CD4-positive, alpha-beta T cell treated with Interleukin-15 for 1 hour (primary cell): ENCODE measurements around the gene SLC25A29.
A peak's percentile ranks its signal among the peaks of the same experiment; 100 is the strongest.
"Not testable (repeated sequence)": the region's sequence is repeated elsewhere in the genome, so short reads cannot be mapped to it uniquely, and the experiment has no call there.

Experiments used
- DNase-seq: peaks from one replicate; pipeline ENCODE4 v3.0.0-alpha.2; 2020

The SLC25A29 gene

DNA sequence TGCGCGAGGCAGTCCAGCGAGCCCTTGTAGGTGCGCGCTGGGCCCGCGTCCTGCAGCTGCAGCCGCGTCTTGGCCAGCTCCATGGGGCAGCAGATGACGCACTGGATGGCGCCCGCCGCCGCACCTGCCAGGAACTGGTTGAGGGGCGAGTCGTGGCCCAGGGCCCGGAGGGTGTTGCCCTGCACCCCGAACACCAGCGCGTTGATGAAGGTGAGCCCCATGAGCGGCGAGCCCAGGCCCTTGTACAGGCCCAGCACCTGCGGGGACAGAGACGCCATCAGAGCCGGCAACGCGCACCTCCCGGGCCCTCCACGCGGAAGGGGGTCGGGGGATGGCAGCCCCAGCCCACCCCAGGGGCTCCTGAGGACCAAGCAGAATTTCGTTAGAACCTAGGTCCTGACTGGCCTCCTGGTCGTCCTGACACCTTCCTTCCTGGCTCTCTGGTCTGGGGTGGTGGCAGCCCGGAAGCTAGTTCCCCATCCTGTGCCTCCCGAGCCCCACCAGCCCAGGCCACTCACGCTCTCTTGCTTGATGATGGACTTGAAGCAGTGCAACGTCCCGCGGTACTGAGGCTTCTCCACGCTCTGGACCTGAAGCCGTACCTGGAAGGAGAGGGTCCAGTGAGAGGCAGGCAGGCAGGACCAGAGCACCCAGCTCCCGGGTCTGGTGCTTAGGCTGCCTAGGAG lies 13.3 kb downstream of the SLC25A29 start:
- no peak for DNase-seq

GRCh38 chr14:100292301-100292775 lies 13.9 kb downstream of the SLC25A29 start:
- no peak for DNase-seq

GRCh38 chr14:100291305-100292075 lies 14.8 kb downstream of the SLC25A29 start:
- no peak for DNase-seq

GRCh38 chr14:100290607-100291304 lies 15.5 kb downstream of the SLC25A29 start:
- DNase-seq, result no peak

- no peak for DNase-seq
Measured at GRCh38 chr14:100289916-100290606, 16.2 kb downstream of the SLC25A29 start.

GRCh38 chr14:100288382-100289185 lies 17.7 kb downstream of the SLC25A29 start:
- DNase-seq, result no peak

DNA sequence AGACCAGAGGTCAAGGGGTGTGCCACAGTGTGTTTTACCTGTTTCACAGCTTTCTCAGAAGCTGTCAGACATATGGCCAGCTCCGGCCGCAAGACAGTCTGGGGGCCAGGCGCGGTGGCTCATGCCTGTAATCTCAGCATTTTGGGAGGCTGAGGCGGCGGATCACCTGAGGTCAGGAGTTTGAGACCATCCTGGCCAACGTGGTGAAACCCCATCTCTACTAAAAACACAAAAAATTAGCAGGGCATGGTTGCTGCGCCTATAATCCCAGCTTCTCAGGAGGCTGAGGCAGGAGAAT lies 18.3 kb downstream of the SLC25A29 start:
- not testable (repeated sequence) for DNase-seq

GRCh38 chr14:100287202-100287997 lies 18.8 kb downstream of the SLC25A29 start:
- no peak for DNase-seq

DNA sequence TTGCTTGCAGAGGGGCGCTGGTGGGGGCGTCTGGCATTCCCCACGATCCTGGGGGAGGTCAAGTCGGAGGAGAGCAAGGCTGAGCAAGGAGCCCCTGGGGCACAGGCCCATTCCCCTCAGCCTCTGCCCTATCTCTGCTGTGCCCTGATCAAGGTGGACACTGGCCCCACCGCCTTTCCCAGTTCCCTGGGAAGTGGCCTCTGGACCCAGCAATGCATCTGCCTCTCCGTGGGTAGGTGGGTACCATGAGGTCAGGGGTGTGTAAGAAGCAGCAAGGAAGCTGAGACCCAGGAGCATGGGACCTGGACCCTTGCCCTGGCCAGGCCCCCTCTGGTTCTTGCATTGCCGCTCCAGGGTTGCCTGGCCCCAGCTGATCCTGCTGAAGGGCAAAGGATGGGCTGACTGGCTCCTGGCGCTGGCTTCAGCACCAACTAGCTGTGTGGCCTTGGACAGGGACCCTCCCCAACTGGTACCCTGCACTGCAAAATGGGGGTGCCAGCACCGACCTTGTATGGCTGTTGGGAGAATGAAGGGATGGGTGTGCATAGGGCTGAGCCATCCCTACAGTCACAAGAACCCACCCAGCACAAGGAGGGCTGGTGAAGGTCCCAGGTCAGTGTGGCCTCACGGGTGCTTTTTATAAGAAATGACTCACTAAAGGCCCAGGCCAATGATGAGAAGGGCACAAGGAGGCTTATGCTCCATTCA lies 19.6 kb downstream of the SLC25A29 start:
- no peak for DNase-seq

DNA sequence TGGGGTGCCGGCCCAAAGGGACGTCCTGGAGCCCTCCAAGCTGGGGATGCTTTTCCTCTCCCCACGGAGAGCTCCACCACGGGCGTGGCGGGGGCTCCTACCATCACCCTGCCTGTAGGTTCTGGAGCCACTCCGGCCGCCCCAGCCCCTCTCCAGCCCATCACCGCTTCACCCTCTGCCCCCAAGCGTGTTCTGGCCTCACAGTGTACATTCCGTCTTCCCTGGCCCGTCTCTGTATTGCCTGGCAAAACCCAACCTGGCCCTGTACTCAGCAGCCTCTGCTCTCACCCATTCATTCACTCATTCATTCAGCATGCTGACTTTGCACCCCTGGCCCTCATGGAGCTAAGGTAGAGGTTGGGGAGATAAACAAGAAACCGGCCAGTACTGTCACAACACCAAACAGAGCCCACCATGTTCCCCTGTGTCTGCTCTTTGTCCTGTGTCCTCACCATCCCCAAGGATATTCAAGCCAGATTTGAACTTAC lies 20.3 kb downstream of the SLC25A29 start:
- no peak for DNase-seq

DNA sequence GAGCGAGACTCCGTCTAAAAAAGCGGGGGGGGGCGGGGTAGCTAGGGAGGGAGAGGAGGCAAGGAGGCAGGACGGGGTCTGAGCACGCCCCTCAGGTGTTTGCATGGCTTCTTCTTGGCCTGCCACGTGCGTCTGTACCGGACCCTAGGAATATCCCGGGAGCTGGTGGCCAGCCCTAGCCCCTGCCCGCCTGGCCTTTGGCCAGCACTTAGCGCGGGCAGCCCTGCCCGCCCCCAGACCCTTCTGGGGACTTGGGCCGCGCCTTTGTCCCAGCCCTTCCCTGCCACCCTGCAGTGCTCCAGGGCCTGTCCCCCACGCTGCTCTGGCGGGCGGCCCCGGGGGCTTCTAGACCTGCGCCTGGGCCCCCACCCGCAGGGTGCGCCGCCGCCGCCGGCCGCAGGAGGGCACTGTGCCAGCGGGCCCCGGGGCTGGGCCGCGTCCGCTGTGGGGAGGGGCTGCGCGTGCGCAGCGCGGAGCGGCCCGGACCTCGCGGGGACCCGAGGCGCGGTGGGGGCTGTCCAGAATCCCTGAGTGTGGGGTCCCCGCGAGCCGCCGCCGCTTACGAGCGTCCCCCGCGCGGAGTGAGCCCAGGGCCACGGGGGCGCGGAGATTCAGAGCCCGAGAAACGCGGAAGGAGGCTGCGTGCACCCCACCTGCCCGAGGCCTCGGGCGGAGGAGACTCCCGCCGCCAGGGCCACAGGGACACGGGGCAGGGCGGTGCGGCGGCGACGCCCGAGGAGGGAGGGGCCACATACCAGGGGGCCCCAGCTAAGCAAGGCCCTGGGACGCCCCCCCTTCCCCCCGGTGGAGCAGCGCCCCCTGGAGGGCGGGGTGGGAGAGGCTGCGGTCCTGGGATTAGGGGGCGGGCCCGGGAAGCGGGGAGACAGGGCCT lies 21.0 kb downstream of the SLC25A29 start:
- peak; percentile 74 for DNase-seq

GRCh38 chr14:100283984-100284881 lies 22.0 kb downstream of the SLC25A29 start:
- no peak for DNase-seq

- DNase-seq, result not testable (repeated sequence)
Measured at GRCh38 chr14:100283436-100283835, 22.8 kb downstream of the SLC25A29 start.

- no peak for DNase-seq
Measured at GRCh38 chr14:100282766-100283419, 23.4 kb downstream of the SLC25A29 start.

GRCh38 chr14:100282083-100282350 lies 24.2 kb downstream of the SLC25A29 start:
- DNase-seq, result no peak

DNA sequence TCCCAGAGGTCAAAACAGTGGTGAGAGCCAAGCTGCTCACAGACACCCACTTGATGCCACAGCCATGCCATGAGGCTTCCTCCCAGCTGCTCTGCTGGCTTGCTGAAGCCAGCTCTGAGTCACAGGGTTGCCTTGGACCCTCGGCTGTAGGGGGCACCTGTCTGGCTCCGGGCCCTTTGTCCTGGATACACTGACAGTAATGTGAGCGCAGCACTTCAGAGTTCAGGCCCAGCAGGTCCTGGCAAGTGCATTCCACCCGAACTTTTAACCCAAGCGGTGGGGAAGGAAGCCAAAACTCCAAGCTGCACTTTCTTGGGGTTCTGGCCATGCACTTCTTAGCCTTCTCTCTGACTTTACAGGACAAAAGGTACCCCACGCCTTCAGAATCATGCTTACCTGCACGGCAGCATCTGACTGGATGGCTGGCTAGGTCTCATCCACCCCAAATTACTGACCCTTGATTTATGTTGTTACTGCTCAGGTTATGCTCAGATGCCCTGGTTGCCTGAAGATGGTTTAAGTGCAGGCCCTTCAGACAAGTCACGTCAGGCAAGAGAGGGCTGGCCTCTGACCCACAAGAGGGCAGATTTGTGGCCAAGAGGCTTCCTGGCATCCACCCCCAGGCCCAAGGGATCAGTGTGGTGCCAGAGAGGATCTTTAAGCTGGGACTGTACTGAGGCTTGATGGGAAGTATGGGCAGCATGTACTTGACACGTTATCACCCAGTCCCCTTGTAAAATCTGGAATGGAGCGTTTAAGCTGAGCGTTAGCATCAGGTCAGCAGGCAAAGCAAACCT lies 24.8 kb downstream of the SLC25A29 start:
- DNase-seq, result no peak

- no peak for DNase-seq
Measured at GRCh38 chr14:100279563-100279962, 26.7 kb downstream of the SLC25A29 start.
